Measurements from ENCODE around the gene EZH1.
A peak's percentile ranks its signal among the peaks of the same experiment; 100 is the strongest.
"Not testable (repeated sequence)": the region's sequence is repeated elsewhere in the genome, so short reads cannot be mapped to it uniquely, and the experiment has no call there.

Gene EZH1

DNA sequence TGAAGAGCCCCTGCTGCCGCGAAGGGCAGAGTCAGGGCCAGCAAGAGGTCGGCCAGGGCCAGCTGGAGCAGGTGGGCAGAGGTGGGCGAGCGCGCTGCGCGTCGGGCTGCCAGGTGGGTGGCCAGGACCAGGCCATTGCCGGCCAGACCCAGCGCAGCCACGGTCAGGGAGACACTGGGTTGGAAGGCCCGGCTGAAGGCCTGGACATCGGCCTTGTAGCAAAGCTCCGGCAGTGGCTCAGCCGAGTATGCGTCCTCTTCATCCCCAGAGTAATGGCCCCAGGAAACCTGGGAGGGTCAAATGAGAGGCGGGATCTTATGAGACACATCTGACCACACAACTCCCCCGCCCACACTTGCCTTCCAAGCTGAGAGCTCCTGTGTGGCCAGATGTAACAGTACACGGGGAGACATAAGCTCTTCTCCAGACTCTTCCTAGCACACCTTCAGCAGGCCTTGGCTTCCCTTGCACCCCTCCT, 64.5 kb downstream of the EZH1 start:
- DNase-seq, result no peak

DNA sequence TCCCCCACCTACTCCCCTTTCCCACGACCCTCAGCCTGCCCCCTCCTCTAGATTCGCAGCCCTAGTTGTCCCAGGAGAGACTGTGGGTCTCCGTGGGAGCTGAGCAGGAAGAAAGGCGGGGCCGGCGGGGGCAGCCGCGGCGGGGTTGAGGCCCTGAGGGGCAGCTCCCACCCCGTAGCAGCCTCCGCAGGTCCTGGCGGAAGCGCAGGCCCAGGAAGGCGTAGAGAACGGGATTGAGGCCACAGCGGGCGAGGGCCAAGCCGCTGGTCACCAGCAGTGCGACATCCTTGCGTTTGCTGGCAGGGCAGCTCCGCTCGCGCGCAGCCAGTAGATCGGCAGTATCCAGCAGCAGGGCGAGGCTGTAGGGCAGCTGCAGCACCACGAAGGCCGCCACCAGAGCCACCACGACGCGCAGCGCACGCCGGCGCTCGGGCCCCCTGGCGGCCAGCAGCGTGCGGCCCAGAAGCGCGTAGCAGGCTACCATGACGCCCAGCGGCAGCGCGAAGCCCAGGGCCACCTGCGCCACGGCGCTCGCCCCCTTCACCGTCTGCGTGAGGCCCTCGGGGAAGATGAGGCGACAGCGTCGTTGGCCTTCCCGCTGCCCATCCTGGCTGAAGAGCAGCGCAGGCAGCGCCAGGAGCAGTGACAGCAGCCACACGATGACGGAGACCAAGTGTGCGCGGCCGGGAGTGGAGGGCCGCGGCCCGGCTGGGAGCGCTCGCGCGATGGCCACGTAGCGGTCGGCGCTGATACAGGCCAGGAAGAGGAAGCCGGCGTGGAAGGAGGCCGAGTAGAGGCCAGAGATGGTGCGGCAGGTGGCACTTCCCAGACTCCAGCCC, 65.1 kb downstream of the EZH1 start:
- peak in 3 of 4 experiments; percentile 26 to 67 (median 41) for DNase-seq

DNA sequence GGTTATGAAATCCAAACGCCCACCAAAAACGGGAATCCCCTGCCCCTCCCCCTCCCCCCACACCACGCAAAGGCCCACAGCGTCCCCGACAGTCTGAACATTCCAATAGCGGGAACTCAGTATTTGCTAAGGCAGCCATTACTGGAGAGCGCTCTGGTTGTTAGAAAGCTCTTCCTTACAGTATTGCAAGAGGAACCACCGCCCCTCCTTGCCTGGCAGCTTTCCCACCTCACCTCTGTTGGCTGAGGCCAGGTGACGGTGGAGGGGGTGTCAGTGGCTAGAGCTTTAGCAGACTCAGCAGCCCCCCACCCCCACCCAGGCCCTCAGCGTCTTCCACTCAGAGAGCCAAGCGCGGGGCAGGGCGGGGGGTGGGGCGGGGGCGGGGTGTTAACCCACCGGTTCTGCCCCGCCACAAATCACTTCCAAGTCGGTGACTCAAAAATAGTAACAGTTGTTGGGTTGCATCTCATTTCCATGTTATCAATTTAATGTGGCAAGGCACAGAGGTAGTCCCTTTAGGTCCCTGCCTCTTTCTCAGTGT, 65.8 kb downstream of the EZH1 start:
- DNase-seq, result no peak

DNA sequence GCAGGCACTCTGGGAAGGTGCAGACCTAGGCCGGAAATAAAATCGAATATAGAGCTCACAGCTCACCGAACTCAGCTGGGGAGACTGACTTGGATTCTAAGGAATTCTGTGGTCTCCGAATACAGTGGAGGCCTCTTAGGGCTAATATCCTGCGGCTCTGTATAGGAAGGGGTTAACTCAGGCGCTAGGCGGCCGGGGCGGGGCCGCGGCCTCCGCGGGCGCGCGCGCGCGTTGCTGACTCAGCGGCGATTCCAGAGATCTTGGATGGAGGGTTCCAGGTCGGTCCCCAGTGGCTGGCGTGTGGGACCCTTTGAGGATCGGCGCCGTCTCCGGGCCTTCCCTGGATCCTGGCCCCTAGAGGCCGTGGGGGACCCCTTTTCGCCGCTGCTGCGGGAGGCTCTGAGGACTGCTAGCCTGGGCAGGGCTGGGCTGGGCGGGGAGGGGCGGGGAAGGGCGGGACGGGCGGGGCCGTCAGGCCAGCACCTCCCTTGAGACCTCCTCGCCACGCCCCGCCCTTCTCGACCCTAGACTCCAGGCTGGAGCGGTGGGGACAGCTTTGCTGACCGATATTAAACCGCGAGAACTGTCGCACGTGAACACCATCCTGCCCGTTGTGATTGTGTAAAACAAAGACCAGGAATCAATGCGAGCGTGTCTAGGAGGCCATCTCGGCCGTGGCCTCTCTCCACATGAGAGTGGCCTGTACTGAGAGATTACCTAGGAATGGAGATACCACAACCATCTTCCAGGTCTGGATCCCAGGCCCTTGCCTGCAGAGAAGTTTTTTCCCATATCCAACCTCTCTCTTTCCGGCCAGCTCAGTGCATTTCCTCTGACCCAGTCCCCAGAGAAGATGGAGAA, 66.7 kb downstream of the EZH1 start:
- peak; percentile 26 to 59 (median 38) for DNase-seq

DNA sequence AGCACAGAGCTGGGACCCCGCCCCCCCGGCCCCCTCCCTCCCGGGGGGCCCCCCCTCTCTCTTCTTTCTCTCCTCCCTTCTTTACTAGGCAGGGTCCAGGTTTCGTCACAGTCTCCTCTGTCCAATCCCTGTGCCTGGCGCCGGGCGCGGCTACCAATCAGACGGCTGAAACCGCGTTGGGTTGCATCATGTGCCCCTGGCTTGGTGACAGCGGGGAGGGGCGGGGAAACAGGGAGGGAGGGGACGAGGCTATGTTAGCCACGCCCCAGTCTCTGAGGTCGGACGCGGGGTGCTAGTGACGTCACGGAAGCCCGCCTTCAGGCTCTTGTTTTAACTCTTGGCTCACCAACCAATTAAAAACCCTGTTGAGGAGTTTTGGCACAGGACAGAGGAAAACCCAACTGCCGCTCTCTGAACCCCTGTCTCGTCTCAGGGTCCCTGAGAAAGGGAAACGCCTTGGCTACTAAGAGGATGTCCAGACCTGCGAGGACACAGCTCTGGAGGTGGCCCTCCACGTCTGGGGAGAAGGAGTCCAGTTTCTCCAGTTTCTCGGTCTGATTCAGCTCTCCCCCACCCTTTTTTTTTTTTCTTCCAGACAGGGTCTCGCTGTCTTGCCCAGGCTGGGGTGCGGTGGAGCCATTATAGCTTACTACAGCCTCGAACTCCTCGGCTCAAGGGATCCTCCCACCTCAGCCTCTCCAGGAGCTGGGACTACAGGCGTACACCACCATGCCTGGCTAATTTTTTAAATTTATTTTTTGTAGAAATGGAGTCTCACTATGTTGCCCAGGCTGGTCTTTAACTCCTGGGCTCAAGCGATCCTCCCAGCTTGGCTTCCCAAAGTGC, 67.6 kb downstream of the EZH1 start:
- peak; percentile 84 to 96 (median 92) for DNase-seq

DNA sequence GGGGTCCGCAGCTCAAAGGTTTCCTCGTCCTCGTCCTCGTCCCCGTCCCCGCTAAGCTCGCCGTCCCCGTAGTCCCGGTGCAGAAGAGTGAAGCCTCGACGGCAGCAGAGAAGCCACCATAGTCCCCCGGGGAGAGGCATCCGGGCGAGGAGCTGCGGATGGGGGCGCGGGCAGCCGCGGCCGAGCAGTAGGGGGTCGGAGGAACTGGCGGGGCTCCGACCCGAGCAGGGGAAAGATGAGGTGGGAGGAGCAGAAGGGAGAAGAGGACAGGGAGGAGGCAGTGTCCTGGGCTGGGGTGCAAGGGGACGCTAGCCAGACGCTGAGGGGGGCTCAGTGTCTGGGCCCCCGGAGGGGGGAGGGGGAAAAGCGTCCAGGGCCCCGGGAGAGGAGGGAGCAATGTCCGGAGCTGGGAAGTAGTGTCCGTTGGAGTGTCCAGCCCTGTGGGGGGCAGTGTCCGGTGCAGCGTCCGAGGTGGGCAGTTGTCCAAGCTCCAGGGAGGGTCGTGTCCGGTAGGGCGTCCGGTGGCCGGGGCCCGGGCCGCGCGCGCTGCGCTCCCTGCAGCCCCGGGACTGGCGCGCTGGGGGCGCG, 68.3 kb downstream of the EZH1 start, which contains the start of gene PLEKHH3:
Gene PLEKHH3, minus strand, starts transcription at position 571 of the 588 bp plus-strand sequence. Its CDS starts 431 bp downstream, at position 140.
- DNase-seq, result no peak

DNA sequence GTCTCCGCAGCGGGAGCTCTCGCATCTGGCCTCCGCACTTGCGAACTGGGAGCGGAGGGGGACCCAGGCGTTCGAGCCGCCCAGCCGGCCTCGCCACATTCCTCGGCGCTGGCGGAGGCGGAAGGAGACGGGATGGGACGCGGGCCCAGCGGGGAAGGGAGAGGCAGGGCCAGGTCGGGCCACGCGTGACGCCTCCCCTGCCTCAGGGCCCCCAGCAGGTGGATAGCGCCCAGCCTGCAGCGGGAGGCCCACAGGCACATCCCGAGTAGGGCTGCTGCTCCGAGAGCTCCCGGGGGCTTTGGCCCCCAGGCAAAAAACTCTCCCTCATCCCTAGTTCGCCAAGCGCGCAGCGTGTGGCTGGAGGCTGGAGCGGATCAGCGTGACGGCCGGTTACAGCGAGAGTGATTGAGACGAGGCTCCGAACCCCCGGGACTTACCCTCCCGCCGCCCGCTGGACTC, 68.8 kb downstream of the EZH1 start:
- no peak for DNase-seq

DNA sequence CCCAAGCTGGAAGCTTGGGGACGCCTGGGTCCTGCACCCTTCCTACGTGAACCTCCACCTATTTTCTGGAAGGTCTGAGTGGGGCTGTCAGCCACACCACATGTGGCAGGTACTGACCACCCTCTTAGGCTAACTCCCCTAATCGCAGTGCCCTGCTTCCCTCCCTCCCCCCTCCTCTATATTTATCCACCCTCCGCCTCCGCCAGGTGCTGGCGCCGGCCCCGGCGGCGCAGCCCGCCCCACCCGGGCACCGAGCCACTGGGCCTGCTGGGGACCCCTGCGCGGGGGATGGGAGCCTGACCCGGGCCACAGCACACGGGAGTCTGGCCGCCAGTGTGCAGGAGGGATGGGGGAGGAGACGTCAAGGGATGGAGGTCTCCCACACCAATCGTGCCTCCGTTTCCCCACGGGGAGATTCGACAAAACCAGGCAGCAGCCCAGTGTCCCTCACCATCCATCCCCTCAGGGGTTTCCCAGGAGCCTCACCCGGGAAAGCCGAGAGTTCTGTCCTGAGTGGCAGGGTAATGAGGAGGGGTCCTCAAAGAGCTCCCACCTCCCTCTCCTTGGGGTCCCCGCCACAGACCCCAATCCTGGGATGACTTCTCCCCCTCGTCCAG, 69.4 kb downstream of the EZH1 start:
- no peak for DNase-seq

DNA sequence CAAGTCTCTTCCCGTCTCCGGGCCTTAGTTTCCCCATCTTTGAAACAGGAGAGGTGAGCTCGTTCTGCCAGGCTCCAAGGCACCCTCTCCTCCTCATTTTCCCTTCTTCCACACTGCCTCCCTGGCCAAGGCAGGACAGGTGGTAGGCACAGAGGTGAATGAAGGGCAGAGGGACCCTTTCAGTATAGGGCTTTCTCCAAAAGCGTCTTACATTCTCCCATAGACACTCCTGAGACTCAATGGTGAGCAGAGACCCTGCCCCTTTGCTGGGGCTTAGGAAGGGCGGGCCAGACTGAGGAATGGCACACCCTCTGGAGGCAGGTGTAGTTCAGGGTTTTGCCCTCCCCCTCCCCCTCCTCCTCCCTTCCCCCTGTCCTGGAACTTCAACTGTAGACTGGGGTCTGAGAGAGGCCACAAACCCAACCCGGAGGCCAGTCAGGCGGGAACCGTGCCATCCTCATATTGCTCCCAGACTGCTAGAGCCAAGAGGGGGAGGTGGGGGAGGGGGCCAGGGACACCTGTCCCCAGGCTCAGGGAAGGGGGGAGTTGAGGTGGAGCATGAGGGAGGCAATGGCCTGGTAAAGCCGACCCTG, 70.0 kb downstream of the EZH1 start:
- DNase-seq, result no peak

DNA sequence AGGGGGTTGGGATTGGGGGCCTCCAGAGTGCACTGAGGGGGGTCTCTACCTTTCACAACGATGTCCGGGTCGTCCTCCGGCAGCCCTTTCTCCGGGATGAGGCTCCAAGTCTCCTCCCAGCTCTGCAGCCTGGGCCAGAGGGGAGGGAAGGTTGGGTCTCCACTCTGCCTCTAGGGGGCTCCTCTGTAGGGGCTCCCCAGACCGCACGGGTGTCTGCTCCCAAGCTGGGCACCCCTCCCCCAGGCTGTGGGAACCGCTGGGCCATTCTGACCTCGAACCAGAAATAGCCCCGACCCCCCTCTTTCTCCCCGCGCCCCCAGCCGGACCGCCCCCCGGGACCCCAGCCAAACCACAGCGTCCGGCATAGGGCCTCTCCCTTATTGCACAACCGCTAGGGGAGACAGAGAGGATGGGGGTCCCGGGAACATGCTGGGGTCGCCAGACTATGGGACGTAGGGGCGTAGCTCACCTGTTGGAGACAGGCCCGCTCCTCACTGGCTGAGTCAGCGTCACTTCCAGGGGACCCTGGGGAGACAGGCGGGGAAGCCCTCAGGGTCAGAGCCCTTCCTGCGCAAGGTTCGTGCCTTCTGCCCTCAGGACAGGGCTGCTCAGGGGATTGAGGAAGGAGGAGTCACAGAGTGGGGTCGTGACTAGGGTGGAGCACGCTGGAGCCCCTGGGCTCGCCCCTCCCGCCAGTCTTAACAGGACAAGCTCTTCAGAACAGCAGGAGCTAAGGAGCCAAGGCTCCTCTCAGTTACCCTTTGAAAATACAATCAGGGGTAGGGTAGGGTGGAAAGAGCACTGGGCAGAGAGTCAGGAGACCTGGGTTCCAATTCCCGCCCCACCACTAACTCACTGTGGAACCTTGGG, 70.7 kb downstream of the EZH1 start:
- DNase-seq, result no peak

DNA sequence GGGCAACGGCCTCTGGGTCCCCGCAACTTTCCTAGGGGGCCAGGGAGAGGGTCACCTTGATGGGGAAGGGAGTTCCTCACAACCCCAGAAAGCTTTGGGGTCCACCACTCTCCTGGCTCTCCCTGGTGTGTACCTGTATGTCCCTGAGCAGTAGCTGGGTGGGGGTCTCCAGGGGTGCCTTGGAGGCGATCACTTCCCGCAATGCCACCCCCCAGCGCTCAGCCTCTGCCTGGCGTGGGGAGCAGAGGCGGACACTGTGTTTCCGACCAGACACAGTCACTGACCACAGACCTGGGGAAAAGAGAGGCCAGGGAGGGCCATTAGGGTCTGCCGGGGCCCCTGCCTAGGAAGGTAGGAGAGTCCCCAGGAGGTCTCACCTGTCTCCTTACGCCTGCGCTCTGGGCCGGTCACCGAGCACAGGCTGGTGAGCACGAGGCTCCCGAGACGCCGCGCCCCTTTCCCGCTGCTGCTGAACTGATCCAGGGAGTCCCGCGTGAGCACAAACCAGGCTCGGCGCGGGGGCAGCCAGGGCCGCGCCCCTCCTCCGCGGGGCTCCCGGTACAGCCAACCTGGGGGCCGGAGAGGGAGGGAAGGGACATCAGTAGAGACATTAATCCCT, 71.5 kb downstream of the EZH1 start:
- no peak for DNase-seq

DNA sequence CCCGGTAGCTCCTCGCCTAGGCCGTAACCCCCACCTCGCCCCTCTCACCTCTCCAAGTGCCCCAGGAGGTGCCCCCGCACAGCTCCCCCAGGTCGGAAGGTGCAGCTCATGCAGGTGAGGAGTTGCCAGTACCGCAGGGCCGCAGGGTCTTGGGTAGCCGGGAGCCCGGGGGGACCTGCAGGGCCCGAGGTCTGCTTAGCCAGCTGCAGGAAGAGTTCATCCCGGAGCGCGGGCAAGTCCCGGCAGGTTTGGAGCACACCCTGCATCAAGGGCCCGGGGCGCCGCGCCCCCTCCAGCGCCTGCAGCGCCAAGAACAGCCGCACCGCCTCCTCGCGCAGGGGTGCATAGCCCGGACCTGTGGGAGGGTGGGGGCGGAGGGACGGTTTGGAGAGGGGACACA, 72.8 kb downstream of the EZH1 start:
- DNase-seq, result no peak

DNA sequence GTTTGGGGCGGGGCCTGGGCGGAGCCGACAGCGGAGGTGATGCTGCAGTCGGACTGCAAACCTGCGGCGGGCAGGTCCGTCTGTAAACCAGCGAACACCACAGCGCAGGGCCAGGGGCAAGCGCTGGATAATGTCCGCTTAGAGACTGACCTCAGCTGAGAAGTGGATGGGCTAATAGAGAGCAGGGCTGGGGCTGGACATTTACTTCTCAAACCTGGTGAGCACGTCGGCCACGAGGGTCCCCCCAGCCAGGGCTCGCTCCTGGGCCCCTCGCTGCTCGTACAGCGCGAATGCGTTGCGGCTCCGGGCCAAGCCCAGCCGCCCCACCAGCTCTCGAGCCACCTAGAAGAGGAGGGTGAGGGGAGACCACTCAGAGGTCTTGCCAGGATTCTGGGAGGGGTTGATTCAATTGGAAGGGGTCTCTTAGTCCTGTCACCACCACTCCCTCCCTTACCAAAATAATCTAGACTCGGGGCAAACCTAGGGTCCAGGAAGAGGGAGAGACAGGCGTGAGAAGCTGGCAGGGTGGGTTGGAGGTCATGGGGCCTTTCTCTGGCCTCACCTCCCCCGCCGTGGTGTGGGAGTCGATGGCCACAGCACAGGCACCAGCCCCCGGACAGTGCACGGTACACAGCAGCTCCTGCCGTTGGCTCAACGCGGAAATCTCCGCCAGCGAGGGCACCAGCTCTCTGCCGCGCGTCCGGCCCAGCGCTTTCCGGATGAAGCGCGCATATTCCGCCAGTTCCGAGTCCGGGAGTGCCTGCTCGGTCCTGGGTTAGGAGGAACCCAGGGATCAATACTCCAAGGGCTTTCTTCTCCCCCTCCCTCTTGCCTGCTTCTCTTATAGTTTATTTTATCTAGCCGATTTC, 73.8 kb downstream of the EZH1 start:
- DNase-seq, result no peak

DNA sequence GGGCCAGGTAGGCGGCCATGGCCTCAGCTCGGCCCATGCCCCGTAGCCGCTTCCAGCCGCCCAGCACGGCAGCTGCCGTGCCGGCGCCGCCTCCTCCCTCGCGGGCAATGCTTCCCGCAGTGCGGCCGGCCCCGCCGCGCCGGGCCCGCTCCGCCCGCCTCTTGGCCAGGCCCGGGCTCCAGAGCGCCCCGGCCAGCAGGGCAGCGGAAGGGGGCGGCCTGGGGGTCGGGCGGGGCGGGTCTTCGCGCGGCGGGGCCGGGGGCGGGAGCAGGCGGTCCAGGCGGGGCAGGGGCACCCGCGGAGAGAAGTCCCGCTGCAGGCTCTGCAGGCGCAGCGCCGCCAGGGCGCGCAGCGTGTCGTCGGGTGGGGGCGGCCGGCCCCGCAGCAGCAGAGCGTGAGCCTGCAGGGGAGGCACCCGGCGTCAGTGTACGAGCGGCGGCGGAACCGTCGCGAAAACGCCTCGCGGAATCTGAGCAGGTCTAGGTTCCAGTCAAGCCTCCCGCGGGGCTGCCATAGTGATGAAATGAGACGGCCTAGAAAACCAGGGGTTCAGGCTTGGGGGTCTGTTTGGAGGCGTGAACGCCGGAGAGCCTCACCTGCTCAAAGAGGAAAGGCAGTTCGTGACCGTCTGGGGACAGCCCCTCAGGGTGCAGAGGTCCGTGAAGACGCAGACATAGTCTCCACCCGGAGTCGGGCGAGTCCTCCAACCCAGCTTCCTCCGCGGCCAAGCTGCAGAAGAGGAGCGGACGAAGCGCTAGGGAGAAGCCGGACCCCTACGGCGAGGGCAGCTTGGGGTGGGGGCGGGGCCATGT, 74.7 kb downstream of the EZH1 start:
- peak in 2 of 4 experiments; percentile 19 to 45 for DNase-seq

DNA sequence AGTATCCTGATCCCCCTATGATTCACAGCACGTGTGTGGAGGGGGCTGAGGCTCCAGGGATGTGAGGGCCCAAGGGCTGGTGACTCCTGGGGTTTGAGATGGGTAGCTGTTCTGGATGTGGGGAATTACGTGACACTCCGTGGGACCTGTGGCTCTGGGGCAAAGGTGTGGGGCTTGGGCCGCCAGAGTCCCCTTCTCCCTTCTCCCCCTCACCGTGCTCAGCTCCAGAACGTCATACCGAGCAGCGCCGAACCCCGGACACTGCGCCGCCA, 75.2 kb downstream of the EZH1 start:
- DNase-seq, result no peak

DNA sequence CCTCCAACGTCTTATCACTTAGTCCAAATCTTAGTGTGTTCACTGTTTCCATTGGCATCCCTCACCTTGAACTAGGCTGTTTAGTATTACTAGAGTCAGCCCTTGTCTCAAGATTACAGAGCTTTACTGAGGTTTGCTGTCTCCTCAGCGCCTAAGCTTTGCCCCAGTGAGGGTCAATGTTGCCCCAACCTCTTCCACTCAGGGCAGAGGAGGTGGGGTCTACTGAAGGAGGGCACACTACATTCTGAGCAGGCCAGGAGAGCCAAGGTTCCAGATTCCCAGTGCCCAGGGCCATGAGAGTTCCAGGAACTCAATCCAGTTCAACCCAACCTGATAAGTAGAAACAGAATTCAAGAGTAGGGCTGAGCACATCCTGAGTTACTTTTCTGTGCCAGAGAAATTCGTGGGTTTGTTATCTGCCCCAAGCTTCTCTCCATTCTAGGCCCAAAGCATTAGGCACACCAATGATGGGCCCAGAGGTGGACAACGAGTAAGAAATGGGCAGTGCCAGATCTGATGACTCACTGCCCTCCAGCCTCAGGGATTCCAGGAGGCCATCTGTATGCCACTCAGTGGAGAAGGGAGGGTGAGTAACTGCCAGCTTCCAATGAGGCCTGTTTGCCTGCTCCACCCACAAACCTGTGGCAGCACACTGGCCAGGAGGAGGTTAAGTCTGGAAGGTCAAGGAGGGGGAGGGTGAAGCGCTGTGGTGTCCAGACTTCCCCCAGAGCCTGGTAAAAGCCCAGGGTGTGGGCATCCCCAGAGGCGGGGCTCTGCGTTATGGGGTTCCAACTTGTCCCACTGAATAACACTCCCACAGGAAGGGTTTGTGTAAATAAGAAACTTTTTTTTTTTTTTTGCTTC, 77.5 kb downstream of the EZH1 start:
- DNase-seq, result no peak

DNA sequence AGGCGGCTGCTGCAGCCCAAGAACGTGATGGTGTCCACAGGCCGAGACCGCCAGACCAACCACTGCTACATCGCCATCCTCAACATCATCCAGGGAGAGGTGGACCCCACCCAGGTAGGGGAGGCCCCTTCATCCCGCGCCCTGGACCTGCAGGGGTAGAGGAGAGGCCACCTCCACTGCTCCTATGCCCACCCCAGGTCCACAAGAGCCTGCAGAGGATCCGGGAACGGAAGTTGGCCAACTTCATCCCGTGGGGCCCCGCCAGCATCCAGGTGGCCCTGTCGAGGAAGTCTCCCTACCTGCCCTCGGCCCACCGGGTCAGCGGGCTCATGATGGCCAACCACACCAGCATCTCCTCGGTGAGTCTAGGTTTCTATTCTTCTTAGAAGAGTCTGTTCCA, 78.7 kb downstream of the EZH1 start:
- DNase-seq, result not testable (repeated sequence)
